IMR-90 (cell line): ENCODE data around the gene COG1.

Source experiments
- BHLHE40 ChIP-seq: fragments of 150-350 bp; IDR thresholded peaks from 2 replicates; pipeline ENCODE4 v1.6.1; 2016; ENCODE audit warnings: mild to moderate bottlenecking, low read depth, low read length
- MAFK ChIP-seq: IDR thresholded peaks from 2 replicates; pipeline ENCODE4 v1.6.1; 2012; ENCODE audit warnings: low read depth, low read length, improper control_type of control experiment
- MAZ ChIP-seq: IDR thresholded peaks from 2 replicates; pipeline ENCODE4 v1.6.1; 2012; ENCODE audit warnings: low read depth, mild to moderate bottlenecking, low read length, improper control_type of control experiment, moderate library complexity, borderline replicate concordance
- POLR2A ChIP-seq: IDR thresholded peaks from 2 replicates; pipeline ENCODE4 v1.6.1; 2012; ENCODE audit warnings: mild to moderate bottlenecking, low read depth, low read length
- RAD21 ChIP-seq: IDR thresholded peaks from 2 replicates; pipeline ENCODE4 v1.6.1; 2012; ENCODE audit warnings: low read length, improper control_type of control experiment
- RCOR1 ChIP-seq: IDR thresholded peaks from 2 replicates; pipeline ENCODE4 v1.6.1; 2012; ENCODE audit warnings: mild to moderate bottlenecking, low read length, improper control_type of control experiment; ENCODE audit not compliant: insufficient replicate concordance
- RFX5 ChIP-seq: IDR thresholded peaks from 2 replicates; pipeline ENCODE4 v1.8.0; 2012; ENCODE audit warnings: low read depth, mild to moderate bottlenecking, low read length, moderate library complexity
- SMC3 ChIP-seq: fragments of 150-350 bp; IDR thresholded peaks from 2 replicates; pipeline ENCODE4 v1.6.1; 2016; ENCODE audit warnings: low read depth, mild to moderate bottlenecking, antibody characterized with exemption, low read length, moderate library complexity
- USF2 ChIP-seq: fragments of 150-350 bp; IDR thresholded peaks from 2 replicates; pipeline ENCODE4 v1.6.1; 2017; ENCODE audit warnings: mild to moderate bottlenecking, antibody characterized with exemption, low read length, low read depth
- TF ChIP-seq, protein P1 (sequence below): conservative IDR thresholded peaks from 2 replicates; pipeline ENCODE4 v1.5.1; 2012; ENCODE audit warnings: mild to moderate bottlenecking, low read depth, low read length, improper control_type of control experiment

DNA sequence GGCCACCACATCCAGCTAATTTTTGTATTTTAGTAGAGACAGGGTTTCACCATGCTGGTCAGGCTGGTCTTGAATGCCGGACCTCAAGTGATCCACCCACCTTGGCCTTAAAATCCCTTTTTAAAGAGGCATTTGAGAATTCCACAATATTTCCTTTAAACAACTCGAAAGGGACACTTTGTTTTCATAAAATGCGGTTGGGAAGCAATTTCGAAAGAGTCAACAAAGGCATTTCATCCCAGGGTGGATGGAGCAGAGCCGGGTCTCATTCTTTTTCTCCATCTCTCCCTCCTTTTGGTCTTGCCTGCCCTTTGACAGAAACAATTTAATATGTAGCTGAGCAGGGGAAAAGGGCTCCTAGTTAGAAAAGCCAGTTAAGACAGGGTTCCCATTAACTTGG lies 13.5 kb upstream of the COG1 start:
- TF ChIP-seq MAFK (no peak), SMC3 (no peak), POLR2A (no peak), MAZ (no peak), RAD21 (no peak), RFX5 (no peak), BHLHE40 (no peak), RCOR1 (no peak), USF2 (no peak)
- TF ChIP-seq, protein P1, sequence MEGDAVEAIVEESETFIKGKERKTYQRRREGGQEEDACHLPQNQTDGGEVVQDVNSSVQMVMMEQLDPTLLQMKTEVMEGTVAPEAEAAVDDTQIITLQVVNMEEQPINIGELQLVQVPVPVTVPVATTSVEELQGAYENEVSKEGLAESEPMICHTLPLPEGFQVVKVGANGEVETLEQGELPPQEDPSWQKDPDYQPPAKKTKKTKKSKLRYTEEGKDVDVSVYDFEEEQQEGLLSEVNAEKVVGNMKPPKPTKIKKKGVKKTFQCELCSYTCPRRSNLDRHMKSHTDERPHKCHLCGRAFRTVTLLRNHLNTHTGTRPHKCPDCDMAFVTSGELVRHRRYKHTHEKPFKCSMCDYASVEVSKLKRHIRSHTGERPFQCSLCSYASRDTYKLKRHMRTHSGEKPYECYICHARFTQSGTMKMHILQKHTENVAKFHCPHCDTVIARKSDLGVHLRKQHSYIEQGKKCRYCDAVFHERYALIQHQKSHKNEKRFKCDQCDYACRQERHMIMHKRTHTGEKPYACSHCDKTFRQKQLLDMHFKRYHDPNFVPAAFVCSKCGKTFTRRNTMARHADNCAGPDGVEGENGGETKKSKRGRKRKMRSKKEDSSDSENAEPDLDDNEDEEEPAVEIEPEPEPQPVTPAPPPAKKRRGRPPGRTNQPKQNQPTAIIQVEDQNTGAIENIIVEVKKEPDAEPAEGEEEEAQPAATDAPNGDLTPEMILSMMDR: no peak
